ENCODE measurements around the gene NBEAL1.
"Not testable (repeated sequence)": the region's sequence is repeated elsewhere in the genome, so short reads cannot be mapped to it uniquely, and the experiment has no call there.

The NBEAL1 gene

DNA sequence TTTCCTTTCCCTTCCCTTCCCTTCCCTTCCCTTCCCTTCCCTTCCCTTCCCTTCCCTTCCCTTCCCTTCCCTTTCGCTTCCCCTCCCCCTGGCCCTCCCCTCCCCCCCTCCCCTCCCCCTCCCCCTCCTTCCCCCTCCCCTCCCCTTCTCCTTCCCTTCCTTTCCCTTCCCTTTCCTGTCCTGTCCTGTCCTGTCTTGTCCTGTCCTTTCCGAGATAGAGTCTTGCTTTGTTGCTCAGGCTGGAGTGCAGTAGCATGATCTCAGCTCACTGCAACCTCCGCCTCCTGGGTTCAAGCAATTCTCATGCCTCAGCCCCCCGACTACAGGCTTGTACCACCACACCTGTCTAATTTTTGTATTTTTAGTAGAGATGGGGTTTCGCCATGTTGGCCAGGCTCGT, 24.5 kb downstream of the NBEAL1 start:
- DNase-seq (ENCODE audit: low spot score) = not testable (repeated sequence)

DNA sequence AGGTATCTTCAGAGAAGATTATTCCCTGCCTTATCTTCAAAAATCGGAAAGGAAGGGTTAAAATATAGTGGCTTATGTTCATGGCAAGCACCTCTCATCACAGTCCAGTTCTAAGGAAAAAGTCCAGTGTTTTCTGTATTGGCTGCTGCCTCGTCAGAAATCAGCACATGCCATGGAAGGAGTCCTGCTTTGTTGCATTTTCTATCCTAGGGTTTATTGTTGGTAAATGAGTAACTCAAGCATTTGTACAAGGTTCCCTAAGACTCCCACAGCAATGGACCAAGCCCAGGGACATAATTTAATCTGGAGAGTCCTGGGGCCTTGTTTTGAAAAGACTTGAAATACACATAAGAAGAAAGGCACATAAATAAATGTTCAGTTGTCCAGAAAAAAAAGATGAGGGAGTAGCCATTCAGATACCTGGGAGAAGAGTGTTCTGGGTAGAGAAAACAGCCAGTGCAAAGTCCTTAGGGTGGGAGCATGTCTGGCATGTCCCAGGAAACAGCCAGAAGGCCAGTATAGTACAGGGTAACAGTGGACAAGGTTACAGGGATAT, 26.4 kb downstream of the NBEAL1 start:
- no peak for DNase-seq (ENCODE audit: low spot score)

DNA sequence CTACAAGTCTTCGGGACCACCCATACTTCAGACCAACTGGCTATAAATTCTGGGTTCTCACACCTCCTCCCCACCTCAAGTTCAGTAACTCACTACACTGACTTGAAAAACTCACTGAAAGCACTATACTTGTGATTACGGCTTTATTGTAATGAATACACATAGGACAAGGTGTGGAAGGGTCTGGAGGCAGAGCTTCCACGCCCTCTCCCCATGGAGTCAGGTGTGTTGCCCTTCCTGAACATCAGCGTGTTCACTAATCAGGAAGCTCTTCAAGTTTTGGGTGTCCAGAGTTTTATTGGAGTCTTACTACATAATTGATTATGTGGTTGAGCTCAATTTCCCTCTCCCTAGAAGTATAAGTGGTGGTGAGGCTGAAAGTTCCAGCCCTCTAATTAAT, 27.5 kb downstream of the NBEAL1 start:
- no peak for DNase-seq (ENCODE audit: low spot score)

DNA sequence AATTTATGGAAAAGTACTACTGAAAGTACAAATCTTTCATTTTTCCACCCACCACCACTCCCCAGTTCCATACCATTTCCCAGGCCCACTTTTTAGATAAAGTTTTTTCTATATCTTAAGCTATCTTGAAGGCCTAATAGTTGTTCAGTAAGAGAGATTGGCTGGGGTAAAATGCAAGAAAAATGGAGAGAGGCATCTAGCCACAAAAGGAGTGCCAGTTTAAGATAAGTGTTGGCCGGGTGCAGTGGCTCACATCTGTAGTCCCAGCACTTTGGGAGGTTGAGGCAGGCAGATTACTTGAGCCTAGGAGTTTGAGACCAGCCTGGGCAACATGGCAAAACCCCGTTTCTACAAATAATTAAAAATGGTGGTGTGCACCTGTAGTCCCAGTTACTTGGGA, 28.6 kb downstream of the NBEAL1 start:
- no peak for DNase-seq (ENCODE audit: low spot score)

DNA sequence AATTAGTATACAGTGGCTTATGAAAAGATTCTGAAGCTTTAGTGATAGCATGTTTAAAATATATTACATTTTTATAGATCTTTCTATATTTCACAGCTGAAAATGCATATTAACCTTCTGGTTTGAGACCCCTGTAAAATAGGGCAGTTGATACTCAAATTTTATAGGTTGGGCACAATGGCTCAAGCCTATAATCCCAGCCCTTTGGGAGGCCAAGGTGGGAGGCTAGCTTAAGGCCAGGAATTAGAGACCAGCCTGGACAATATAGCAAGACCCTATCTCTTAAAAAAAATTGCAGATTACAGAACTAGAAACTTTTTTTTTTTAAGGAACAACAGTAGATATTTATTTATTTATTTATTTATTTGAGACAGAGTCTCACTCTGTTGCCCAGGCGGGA, 31.2 kb downstream of the NBEAL1 start:
- no peak for DNase-seq (ENCODE audit: low spot score)

DNA sequence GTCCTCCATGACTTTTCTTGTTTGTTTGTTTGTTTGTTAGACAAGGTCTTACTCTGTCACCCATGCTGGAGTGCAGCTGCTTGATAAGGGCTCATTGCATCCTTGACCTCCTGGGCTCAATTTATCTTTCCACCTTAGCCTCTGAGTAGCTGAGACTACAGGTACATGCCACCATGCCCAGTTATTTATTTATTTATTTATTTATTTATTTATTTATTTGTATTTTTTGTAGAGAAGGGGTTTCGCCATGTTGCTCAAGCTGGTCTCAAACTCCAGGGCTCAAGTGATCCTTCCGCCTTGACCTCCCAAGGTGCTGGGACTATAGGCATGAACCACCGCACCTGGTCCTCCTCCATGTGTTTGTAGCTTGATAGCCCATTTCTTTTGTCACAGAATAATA, 37.9 kb downstream of the NBEAL1 start:
- DNase-seq (ENCODE audit: low spot score) = no peak

DNA sequence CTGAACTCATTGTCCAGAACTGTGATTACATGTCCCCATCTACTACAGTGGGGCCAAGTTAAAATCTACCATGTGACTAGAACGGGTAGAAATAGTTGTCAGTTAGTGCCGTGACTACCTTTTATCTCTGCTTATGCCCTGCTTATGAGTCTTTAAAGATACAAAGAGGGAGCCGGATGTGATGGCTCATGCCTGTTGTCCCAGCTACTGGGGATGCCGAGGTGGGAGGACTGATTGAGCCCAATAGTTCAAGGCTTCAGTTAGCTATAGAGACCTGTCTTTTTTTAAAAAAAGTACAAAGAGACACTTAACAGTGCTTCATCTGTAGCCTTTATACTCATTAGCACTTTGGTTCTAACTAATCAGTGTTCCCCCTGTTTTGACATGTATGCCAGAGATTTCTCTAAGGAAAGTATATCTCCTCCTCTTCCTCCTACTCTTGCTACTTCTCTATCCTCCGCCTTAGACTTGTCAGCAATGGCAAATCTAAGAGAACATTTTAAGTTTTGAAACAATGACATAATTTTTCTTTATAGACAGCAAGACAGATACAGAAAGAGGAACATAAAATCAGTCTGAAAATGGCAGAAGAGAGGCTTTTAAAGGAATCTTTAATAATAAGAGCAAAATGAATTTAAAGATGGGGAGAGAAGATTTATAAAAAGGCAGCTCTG, 45.0 kb downstream of the NBEAL1 start:
- no peak for DNase-seq (ENCODE audit: low spot score)

DNA sequence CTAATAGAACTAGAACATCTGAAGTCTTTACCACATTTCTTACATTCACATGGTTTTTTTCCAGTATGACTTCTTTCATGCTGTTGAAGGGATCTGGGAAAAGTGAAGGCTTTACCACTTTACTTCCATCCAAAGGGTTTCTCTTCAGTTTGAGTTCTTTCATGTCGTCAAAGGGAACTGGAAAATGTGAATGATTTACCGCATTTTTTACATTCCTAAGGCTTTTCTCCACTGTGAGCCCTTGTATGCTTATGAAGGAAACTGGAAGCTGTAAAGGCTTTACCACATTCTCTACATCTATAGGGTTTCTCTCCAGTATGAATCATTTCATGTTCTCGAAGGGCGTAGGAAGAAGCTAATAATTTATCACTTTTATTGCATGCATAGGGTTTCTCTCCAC, 46.7 kb downstream of the NBEAL1 start:
- no peak for DNase-seq (ENCODE audit: low spot score)

DNA sequence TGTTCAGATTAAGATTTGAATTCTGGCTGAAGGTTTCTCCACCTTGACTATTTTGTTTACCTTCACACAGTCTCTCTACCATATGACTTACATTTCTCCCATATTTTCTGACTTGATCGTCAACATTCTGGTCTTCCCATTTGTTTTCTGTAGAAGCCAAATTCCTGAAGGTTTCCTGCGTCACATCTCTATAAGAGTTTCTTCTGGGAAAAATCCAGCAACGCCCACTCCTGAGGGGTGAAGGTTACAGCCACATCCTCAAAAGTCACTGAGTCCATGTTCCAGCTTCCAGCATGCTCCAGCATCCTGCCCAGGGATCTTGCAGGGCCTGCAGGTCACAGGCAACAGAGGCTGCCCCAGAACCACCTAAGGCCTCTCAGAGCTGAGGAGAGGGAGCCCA, 47.5 kb downstream of the NBEAL1 start:
- DNase-seq (ENCODE audit: low spot score) = no peak

DNA sequence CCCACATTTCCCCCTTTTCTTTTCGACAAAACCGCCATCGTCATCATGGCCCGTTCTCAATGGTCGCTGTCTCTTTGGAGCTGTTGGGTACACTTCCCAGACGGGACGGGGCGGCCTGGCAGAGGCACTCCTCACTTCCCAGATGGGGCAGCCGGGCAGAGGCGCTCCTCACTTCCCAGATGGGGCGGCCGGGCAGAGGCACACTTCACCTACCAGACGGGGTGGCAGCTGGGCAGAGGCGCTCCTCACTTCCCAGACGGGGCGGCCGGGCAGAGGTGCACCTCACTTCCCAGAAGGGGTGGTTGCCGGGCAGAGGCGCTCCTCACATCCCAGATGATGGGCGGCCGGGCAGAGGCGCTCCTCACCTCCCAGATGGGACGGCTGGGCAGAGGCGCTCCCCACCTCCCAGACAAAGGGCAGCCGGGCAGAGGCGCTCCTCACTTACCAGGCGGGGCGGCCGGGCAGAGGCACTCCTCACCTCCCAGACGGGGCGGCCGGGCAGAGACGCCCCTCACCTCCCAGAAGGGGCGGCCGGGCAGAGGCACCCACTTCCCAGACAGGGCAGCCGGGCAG, 51.9 kb downstream of the NBEAL1 start:
- not testable (repeated sequence) for DNase-seq (ENCODE audit: low spot score)

DNA sequence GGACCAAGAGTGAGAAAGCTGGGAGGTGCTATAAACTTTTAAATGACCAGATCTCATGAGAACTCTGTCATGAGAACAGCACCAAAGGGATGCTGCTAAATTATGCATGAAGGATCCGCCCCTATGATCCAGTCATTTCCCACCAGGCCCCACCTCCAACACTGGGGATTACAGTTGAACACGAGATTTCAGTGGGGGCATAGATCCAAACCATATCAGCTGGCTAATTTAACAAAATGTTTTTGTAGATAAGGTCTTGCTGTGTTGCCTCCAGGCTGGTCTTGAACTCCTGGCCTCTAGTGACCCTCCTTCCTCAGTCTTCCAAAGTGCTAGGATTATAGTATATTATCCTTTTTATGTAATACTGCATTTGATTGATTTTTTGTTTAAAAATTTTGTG, 56.0 kb downstream of the NBEAL1 start:
- DNase-seq (ENCODE audit: low spot score) = no peak

DNA sequence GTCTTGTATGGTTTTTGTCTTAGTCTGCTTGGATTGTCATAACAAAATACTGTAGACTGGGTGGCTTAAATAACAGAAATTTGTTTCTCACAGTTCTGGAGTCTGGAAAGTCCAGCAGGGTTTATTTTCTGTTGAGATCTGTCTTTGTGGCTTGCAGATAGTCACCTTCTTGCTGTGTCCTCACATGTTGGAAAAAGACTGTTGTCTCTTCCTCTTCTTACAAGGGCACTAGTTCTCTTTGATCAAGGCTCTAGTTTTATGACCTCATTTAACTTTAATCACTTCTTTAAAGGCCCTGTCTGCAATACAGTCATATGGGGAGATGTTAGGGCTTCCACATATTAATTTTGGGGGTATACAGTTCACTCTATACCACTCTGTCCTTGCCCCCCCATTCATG, 56.5 kb downstream of the NBEAL1 start:
- no peak for DNase-seq (ENCODE audit: low spot score)

DNA sequence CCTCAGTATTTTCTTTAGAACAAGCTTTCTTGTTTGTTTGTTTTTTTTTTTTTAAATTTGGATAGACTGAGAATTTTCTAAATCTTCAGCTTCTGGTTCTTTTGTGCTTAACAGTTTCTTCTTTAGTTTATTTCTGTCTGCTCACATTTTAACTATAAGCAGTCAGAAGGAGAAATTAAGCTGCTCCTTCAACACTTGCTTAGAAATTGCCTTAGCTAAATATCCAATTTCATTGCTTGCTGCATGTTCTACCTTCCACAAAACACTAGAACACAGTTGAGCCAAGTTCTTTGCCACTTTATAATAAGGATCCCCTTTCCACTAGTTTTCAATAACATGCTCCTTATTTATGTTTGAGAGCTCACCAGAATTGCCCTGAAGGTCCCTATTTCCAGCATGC, 57.7 kb downstream of the NBEAL1 start:
- no peak for DNase-seq (ENCODE audit: low spot score)

DNA sequence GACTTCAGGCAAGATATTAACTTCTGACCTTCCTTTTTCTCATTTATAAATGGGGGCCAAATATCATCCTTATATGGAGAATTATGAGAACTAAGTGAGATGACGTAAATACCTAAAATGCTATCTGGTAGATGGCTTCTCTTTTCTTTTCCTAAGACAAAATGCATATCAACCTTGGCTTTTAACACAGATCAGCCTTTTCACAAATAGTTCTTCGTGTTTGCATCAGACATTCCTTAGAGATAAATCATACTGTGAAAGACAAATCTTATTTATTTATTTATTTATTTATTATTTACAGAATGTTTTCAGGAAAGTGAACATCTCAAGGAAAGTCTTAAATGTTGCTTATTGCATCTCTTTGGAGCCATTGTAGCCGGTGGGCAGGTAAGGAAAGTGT, 62.8 kb downstream of the NBEAL1 start:
- DNase-seq (ENCODE audit: low spot score) = no peak

DNA sequence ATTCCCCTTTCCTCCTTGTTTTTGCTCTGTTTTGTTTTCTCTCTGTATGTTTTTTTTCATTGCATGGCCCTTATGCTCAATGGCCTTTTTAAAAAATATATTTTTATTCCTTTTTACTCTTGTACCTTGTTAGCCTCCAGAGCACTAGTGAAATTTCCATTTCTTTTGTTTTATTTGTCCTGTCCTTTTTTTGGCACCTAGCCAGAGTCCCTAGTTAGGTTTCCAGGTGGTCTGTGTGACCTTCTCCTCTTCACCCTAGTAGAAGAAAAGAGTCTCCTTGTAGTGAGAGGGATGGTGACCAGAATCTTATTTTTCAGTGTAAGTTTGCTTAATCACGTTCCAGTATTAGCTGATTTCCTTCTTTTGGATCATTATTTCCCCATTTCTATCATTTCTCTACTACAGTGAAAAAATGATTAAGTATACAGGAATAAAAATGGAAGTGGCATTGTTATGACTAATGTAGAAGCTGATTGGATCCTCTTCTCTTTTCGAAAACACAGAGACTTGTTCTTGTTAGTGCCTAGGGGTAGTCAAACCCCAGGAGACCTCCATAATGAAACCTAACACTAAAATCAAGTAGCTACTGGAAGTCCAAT, 65.9 kb downstream of the NBEAL1 start:
- DNase-seq (ENCODE audit: low spot score) = no peak

DNA sequence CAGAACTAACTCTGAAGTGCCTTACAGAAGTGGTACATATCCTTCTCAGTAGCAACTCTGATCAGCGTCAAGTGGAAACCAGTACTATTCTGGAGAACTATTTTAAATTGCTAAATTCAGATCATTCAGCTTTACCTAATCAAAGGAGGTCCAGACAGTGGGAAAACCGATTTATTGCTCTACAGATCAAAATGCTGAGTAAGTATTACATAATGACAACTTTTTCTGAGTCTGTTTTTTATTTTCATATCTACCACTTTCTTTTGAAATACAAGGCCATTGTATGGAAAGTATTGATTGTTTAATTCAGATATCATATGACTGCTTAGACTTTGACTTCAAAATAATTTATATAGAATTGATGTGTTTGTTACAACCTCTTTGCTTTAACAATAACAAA, 68.7 kb downstream of the NBEAL1 start:
- no peak for DNase-seq (ENCODE audit: low spot score)

DNA sequence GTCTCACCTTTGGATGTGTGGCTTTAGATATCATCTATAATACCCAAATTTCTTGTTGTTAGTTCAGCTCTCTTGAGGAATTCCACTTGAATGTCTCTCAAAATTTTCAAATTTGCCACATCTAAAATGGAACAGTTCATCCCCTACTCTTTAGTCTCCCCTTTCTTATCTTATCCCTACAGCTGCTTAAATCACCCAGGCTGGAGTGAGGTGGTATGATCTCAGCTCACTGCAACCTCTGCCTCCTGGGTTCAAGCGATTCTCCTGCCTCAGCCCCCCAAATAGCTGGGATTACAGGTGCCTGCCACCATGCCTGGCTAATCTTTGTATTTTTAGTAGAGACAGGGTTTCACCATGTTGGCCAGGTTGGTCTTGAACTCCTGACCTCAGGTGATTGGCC, 71.7 kb downstream of the NBEAL1 start:
- DNase-seq (ENCODE audit: low spot score) = not testable (repeated sequence)

DNA sequence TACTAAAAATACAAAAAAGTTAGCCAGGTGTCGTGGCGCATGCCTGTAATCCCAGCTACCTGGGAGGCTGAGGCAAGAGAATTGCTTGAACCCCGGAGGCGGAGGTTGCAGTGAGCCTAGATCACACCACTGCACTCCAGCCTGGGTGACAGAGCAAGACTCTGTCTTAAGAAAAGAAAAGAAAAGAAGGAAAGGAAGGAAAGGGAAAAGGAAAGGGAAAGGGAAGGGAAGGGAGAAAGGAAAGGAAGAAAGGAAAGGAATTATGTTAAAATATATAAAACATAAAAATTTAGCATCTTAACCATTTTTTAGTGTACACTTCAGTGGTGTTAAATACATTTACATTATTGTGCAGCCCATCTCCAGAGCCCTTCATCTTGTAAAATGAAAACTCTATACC, 76.0 kb downstream of the NBEAL1 start:
- not testable (repeated sequence) for DNase-seq (ENCODE audit: low spot score)

DNA sequence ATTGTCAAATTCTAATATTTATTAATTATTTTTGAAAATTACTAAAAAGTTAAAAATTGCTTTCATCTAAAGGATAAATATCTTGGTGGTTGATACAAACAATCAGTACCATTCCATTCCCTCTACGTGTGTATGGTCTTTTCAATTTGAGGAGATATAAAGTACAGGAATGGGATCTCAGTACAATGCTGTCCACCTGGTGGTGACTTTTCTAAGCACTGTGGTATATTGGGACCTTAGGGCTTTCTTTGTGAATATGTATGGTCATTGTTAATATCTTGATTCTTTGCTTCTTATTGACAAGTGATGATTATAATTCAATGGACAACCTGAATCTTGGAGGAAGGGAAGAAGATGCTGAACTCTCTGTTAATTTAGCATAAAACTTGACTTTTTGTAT, 83.1 kb downstream of the NBEAL1 start:
- DNase-seq (ENCODE audit: low spot score) = no peak

DNA sequence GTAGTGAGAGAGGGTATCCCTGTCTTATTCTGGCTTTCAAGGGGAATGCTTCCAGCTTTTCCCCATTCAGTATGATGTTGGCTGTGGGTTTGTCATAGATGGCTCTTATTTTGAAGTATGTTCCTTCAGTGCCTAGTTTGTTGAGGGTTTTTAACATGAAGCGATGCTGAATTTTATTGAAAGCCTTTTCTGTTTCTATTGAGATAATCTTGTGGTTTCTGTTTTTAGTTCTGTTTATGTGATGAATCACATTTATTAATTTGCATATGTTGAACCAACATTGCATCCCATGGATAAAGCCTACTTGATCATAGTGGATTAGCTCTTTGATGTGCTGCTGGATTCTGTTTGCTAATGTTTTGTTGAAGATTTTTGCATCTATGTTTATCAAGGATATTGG, 87.7 kb downstream of the NBEAL1 start:
- DNase-seq (ENCODE audit: low spot score) = not testable (repeated sequence)

DNA sequence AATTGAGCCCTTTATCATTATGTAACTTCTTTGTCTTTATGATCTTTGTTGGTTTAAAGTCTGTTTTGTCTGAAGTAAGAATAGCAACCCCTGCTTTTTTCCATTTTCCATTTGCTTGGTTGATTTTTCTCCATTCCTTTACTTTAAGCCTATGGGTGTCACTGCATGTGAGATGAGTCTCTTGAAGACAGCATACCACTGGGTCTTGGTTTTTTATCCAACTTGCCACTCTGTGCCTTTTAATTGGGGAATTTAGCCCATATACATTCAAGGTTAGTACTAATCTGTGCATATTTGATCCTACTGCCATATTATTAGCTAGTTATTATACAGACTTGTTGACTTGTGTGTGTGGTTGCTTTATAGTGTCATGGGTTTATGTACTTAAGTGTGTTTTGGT, 89.6 kb downstream of the NBEAL1 start:
- DNase-seq (ENCODE audit: low spot score) = no peak

DNA sequence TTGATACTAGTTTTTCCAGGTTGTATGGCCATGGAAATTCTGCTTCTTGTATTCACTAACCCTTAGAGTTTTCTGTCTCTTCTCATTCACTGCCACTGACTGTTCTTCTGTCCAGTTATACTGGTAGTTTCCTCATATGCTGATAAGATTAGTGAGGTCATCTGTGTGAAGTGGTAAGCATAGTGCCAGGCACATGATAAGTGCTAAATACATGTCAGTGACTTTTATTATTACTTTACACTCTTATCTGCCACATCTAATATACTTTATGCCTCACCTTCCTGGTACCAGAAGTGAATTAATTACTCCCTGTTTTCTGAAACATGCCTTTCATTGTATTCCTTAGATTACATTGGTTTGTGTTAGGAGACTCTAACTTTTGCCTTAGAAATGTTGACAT, 91.3 kb downstream of the NBEAL1 start:
- no peak for DNase-seq (ENCODE audit: low spot score)

DNA sequence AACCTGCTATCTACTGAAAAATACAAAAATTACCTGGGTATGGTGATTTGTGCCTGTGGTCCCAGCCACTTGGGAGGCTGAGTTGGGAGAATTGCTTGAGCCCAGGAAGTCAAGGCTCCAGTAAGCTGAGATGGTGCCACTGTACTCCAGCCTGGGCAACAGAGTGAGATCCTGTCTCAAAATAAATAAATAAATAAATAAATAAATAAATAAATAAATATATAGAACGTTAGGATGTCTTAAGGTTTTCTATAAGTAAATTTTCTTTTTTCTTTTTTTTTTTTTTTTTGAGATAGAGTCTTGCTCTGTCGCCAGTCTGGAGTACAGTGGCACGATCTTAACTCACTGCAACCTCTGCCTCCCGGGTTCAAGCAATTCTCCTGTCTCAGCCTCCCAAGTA, 95.8 kb downstream of the NBEAL1 start:
- not testable (repeated sequence) for DNase-seq (ENCODE audit: low spot score)

DNA sequence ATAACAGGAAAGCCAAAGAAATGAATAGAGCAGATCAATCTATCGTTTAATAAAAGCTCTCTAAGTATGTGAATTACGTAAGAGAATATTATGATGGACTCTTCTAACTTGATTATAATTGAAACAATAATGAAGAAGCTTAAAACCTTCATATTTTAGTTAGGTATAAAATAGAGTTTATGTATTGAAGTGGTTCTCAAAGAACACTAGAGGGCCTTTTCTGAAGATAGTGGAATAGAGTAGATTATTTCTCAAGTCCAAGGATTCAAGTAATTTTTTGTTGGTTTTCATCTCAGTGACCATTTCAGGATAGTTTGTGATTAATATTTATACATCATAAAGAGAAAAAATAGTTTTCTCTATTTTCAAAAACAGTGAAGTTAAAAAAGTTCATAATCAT, 97.7 kb downstream of the NBEAL1 start:
- no peak for DNase-seq (ENCODE audit: low spot score)

Measured in Ammon's horn (tissue), 1 donor.